Neural cell (in vitro differentiated cells): ENCODE measurements around the gene TRIM72.

Source experiments
- MXI1 ChIP-seq: fragments of 450-650 bp; conservative IDR thresholded peaks from 2 replicates; pipeline ENCODE4 v1.6.1; 2014; ENCODE audit warnings: antibody characterized with exemption, mild to moderate bottlenecking; ENCODE audit not compliant: poor library complexity, severe bottlenecking
- TF ChIP-seq, protein P1 (sequence below): fragments of 450-650 bp; IDR thresholded peaks from 2 replicates; pipeline ENCODE4 v1.5.1; 2014; ENCODE audit warnings: antibody characterized with exemption, mild to moderate bottlenecking, moderate library complexity; ENCODE audit not compliant: poor library complexity, severe bottlenecking

GRCh38 chr16:31213342-31213741, 577 bp upstream of the TRIM72 start:
- TF ChIP-seq, protein P1, sequence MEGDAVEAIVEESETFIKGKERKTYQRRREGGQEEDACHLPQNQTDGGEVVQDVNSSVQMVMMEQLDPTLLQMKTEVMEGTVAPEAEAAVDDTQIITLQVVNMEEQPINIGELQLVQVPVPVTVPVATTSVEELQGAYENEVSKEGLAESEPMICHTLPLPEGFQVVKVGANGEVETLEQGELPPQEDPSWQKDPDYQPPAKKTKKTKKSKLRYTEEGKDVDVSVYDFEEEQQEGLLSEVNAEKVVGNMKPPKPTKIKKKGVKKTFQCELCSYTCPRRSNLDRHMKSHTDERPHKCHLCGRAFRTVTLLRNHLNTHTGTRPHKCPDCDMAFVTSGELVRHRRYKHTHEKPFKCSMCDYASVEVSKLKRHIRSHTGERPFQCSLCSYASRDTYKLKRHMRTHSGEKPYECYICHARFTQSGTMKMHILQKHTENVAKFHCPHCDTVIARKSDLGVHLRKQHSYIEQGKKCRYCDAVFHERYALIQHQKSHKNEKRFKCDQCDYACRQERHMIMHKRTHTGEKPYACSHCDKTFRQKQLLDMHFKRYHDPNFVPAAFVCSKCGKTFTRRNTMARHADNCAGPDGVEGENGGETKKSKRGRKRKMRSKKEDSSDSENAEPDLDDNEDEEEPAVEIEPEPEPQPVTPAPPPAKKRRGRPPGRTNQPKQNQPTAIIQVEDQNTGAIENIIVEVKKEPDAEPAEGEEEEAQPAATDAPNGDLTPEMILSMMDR, result no peak
- no peak for TF ChIP-seq MXI1
